Measurements from ENCODE around the gene ZC3HAV1L.
"Not testable (repeated sequence)": the region's sequence is repeated elsewhere in the genome, so short reads cannot be mapped to it uniquely, and the experiment has no call there.

ZC3HAV1L gene, protein sequence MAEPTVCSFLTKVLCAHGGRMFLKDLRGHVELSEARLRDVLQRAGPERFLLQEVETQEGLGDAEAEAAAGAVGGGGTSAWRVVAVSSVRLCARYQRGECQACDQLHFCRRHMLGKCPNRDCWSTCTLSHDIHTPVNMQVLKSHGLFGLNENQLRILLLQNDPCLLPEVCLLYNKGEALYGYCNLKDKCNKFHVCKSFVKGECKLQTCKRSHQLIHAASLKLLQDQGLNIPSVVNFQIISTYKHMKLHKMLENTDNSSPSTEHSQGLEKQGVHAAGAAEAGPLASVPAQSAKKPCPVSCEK

DNA sequence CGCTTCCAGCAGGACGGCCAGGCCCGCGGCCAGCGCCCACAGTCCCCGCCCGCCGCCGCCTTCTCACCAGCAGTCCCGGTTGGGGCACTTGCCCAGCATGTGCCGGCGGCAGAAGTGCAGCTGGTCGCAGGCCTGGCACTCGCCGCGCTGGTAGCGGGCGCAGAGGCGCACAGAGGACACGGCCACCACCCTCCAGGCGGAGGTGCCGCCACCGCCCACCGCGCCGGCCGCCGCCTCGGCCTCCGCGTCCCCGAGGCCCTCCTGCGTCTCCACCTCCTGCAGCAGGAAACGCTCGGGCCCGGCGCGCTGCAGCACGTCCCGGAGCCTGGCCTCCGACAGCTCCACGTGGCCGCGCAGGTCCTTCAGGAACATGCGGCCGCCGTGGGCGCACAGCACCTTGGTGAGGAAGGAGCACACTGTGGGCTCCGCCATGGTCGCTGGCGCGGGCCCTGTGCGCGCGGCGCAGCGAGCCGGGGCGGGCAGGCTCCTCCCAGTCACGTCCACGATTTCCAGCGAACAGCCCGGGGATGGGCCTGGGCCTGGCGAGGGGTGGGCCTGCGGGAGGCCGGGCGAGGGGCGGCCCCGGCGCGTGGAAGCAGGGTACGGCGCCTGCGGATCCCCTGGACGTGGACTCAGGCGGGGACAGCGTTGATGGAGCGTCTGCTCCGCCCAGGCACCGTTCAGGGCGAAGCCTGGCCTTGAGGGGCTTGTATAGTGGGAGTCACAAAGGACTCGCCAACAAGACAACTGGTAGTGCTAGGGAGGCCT, at the start of gene ZC3HAV1L:
Gene ZC3HAV1L, minus strand, starts transcription at position 457 of the 768 bp plus-strand sequence. Its CDS starts 25 bp downstream, at position 432.
- DNase-seq, result peak; percentile 17 to 46

DNA sequence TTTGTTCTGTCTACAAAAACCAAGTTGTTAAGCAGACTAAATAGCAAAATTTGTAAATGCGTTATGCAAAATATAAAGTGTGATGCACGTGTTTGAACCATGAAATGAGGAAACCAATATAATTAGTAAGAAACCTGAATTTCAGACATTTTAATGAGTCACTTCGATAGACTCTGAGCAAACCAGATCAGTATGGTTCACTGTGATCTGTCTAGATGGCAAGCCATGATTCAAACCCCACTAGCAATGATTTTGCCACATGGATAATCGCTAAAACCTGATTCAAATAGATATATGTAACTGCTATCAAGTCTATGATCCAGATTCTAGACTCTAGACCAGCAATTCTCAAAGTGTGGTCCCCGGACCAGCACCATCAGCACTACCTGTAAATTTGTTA, 48.9 kb upstream of the ZC3HAV1L start:
- DNase-seq, result no peak

DNA sequence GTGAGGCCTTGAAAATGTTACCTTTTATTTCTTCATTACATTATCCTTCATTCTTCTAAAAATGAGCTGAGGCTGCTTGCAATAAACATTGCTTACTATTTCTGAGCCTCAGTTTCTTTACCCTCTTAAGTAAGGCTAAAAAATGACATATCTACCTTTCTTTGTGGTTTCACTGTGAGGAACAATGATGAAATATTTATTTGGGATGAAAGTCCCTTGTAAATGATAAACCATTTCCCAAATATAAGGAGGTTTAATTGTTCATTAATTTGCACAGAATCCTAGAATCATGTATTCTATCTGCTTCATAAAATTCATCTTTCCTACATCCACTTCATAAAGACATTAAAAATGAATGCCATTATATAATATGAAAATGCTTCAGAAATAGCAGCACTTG, 45.7 kb upstream of the ZC3HAV1L start:
- DNase-seq, result no peak

DNA sequence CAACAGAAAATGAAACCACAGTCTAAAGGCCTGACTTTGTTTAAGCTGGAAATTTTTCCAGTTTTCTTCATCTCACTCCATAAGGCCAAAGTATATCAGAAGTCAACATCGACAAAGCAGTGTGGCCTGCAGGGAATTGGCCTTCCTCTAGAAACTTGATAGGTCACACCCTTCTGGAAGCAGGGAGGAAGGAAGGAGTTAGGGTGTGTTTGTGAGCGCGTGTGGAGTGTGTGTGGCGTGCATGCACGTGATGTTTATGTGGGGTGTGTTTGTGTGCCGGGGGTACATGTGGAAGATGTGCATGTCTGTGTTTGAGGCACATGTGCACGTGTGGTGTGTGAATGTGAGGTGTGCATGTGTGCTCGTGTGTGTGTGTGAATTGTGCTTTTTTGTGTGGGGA, 45.1 kb upstream of the ZC3HAV1L start:
- DNase-seq, result no peak

DNA sequence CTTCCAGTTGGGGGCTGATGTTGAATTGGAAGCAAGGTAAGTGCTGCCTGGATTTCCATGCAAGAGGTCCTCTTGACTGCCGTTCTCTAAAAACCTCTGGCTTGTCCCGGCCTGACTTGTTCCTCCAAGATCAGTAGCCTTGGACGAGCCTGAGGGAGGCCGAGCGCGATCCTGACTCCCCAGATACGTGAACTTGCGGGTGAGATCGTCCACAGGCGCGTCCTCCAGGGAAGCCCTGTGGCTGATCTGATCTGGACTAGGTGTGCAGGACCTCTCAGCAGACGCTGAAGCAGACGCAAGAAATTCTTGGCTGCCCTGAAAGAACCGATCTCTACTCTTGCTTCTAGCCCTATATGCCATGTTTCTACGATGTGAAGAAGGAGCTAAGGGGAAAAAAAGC, 44.0 kb upstream of the ZC3HAV1L start:
- DNase-seq, result no peak

DNA sequence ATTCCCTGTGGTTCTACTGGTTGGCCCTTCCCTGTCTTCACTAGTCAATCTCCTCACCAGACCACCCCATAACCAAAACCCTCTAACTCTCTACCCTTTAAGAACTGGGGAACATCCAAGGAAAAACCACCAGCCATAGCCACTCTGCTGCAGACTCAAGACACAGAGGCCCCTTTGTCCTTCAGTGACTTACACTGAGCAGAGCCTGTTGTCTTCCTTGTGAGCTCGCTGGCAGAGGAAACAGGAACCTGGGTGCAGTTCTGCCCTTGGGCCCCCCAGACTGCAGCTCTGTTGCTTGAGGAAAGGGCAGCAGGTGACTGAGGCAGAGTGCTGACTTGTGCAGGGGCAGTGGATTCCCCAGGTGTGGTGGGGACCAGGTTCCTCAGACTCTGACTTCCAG, 43.1 kb upstream of the ZC3HAV1L start:
- DNase-seq, result no peak

DNA sequence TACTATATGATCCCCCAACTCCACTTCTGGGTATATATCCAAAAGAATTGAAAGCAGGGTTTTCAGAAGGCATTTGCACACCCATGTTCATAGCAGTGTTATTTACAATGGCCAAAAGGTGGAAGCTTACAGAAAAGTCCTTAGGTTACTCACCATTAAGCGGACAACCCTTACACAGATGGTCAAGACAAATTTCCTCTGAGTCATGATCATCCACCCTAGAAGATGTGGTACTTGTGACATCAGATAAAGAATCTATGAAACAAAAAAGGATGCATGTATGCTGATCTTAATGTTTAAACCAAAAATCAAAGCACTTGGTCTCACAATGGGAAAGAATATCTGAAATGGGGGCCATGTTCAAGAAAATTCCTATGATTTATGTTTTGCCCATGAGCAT, 42.6 kb upstream of the ZC3HAV1L start:
- no peak for DNase-seq

DNA sequence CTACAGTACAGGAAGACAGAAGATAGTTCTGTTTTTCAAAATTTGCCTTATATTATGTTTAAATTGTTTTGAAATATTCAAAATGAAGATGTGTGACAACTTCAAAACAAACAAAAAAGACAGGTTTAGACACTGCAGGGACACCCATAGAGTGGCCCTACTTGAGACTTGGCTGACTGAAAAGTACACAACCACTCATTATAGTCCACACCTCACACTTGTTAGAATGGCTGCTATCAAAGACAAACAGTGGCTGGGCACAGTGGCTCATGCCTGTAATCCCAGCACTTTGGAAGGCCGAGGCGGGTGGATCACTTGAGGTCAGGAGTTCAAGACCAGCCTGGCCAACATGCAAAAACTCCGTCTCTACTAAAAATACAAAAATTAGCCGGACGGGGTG, 41.9 kb upstream of the ZC3HAV1L start:
- DNase-seq, result not testable (repeated sequence)

DNA sequence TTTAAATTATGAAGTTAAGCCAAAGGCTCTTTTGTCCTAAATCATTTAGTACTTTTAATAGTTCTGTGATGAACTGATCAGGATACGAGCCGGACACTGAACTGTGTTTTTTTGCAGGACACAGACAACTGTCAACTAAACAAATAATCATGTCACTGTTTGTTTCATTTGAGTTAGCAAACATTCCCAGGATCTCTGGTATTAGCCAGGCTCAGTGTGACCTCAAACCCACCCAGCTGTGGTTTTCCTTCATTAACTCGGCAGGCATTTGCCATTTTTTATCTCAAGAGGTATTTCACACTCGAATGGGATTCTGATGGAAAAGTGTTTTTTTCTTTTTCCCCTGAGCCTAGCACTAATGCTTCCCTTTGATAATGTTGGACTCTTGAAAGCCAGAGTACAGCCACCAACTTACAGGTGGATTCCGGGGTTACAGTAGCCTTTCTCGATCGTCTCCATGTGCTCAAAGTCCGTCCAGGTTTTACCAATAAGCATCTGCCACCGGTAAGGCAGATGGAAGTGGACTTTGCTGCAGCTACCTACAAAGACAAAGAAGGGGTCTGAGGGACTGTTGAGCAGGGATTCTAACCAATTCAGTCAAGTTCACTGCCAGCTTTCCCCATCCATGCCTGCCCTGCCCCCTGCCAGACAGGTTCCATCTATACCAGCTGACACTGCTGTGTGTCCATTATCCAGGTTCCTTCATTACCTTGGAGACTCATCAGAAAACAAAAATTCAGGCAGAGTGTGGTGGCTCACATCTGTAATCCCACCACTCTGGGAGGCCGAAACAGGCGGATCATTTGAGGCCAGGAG, 40.2 kb upstream of the ZC3HAV1L start:
- DNase-seq, result no peak

DNA sequence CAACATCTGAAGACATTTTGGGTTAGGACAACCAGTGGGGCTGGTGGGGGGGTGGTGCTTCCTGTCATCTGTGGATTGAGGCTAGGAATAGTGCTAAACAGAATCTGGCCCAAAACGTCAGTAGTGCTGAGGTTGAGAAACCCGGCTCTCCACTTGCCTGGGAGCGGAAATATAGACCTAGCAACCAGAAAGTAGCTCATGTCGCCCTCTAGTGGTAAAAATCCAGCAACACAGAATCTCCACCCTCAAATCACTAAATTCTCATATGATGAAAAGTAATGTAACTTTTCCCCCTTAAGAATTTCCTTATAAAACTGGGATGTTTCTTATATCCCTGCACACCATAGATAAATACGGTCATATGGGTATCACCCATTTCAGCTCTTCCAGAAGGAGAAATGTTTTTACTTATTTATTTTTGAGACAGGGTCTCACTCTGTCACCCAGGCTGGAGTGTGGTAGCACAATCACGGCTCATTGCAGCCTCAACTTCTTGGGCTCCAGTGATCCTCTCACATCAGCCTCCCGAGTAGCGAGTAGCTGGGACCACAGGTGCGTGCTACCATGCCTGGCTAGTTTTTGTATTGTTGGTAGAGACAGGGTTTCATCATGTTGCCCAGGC, 39.3 kb upstream of the ZC3HAV1L start:
- peak; percentile 34 to 58 for DNase-seq

DNA sequence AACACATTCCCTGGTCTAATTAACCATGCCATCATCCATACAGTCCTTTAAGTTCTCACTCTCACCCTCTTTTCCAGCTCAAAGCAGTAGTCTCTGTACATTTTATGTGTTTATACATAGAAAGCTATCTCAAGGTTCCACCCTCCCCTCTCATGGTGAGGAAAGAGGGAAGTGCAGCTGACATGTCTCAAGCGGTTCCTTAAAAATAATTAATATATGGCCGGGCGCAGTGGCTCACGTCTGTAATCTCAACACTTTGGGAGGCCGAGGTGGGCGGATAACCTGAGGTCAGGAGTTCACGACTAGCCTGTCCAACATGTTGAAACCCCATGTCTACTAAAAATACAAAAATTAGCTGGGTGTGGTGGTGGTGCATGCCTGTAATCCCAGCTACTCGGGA, 37.0 kb upstream of the ZC3HAV1L start:
- DNase-seq, result no peak

DNA sequence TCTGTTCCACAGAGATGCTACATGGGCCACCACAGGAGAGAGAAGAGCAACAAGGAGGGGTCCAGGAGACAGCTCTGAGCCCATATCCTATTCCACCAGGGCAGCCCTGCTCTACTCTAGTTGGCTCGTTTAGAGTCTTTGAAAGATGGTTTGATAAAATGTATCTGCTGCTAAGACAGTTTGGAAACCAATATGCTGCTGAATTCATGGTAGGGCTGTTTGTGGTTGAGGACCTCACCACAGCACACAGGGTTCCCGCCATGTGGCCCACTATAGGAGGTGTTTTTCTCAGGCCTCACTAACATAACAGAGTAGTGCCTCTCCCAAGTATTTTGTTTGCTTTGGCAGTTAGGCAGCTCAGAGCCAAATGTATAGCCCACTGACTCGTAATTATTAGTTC, 35.8 kb upstream of the ZC3HAV1L start:
- no peak for DNase-seq

DNA sequence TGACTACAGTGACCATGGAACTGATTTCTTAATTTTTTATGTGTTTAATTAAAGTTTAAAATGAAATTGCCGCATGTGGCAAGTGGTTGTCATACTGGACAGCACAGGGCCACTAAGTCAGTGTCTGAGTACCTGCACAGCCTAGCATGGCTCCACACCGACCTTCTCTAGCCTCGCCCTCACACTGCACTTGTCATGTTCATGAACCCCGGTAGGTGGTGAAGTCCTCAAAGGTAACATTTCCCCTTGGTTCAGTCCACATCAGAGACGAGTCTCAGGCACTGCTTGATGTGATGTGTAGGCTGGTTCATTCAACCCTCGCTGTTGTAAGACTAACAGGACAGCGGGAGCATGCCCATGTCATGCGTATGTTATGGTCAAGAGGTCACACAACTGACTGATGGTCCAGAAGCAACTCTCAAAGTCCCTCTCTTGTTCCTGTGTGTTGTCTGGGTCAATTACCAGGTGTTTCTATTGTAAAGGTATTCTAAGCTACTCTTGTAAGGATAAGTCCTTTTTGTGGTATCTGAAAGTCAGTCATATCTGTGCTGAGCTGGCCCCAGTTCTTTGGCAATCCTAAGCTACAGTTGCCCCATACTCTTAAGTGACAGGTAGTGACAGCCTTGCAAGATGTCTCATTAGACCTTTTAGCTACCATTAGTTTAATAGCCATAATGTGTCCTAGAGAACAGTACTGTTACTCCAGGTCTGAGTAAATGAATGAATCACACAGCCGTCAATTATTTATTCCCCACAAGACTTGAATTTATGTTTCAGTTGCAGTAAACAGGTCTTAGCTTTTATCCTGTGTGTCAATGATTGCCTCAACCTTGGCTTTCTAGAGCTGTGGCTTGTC, 32.9 kb upstream of the ZC3HAV1L start:
- DNase-seq, result no peak

DNA sequence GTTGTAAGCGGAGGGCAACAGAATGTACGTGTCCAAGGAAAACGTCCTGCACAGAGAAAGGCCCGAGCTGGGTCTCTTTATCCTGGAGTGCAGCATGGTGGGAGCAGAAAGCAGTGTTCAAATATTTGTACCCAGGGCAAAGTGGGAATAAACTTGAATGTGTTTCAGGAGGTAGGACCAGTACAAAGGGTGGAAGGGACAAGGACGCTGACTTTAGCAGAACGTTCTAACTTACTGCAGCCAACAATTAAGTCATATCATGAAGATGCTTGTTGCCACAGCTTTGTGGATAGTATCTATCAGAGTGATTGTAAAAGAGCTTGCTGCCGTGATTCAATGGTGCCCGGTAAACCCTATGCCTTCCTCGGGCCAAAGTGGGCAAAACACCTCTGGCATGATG, 30.5 kb upstream of the ZC3HAV1L start:
- DNase-seq, result no peak

DNA sequence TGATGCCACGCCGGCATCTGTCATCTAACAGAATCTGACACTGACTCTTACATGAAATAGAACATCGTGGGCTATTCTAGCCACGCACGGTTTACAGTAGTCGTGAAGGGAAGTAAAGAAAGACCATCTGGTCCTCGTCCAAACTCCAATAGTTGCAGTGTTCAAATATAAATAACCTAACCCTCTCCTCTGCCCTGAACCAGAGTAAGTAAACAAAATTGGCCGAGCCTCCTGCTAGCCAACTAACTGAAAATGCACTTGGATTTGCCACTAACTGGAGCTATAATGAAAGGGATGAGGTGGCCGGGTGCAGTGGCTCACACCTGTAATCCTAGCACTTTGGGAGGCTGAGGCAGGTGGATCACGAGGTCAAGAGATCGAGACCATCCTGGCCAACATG, 29.5 kb upstream of the ZC3HAV1L start:
- DNase-seq, result no peak

DNA sequence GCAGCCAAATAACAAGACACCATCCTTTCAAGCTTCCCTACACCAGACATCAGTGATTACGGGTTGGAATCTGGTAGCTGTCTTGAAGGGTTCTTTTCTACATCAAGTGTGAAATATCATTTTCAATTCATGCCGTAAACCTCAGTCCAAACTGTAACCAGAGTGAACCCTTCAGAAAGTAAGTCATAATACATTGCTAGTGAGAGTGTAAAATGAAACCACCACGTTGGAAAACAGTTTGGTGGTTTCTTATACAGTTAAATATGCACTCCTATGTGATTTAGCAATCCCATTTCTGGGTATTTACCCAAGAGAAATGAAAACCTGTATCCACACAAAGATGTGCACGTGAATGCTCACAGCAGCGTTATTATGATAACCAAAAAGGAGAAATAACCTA, 25.6 kb upstream of the ZC3HAV1L start:
- DNase-seq, result no peak

DNA sequence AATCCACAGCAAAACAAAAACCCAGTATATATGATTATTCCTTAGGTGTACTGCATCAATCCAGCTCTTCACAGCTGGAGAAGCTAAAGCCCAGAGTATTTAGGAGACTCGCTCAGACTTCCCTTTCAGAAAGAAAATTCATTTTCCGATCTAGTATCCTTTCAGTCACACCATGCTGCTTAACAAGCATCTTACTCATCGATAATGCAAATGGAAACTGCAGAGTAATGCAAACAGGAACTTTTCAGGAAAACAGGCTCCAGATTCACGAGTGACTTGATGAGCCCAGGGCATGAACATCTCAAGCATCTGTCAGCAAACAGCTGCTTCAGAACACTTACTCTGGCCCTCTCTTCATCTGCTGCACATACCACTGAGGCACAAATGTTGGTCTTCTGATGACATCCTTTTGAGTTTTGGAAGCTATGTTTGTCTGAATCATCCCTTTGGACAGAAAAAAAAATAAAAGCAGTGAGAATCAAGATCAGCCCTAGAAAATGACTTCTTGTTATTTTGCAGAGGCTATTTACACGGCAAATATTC, 24.9 kb upstream of the ZC3HAV1L start:
- DNase-seq, result no peak

DNA sequence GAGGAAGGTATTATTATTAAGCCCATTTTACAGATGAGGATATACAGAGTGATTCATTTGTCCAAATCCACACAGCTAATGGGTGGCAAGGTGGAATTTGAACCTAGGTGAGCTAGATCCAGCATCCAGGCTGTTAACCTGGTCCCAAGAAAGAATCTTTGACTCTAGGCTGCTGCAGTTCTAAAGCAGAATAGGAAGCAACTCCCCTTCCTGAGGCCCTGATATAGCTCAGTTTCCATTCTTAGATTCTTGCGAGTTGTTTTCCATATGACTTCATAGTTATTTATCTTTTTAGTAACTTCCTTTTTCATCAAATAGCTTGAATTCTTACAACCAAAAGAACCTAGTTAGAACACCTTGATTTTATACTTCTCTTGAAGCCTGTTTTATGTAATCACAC, 24.1 kb upstream of the ZC3HAV1L start:
- DNase-seq, result no peak

DNA sequence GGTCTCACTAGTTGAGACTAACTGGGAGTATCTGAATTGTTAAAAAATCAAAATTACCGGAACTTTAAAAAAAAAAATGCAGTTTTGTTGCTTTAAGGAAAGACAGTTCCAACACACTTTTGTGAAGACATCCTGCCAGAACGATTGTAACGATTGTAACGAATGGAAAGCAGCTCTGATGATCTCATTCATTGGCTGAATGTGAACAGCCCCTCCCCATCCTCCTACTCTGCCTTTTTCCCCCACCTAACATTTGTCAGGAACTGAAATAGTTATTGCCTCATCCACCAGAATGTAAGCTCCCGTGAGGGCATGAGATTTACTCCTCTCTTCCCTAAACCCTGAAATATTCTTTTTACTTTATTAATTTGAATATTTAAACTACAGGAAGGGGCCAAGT, 23.1 kb upstream of the ZC3HAV1L start:
- DNase-seq, result no peak

DNA sequence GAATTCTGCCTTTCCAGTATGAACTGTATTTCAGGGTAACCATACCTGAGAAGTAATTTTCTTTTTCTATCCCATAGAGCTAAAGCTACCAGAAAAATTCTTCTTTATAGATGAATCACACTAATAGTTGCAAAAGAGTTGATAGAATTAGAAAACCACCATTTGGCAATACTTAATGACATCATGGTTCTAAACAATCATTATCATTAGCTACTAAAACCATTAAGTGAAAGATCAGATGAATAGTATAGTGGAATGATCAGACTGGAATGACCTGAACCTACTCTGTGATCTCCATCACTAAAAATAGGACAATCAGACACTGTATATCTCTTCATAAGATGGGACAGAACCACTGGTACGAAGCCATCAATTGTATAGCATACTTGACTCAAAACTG, 19.8 kb upstream of the ZC3HAV1L start:
- DNase-seq, result no peak

DNA sequence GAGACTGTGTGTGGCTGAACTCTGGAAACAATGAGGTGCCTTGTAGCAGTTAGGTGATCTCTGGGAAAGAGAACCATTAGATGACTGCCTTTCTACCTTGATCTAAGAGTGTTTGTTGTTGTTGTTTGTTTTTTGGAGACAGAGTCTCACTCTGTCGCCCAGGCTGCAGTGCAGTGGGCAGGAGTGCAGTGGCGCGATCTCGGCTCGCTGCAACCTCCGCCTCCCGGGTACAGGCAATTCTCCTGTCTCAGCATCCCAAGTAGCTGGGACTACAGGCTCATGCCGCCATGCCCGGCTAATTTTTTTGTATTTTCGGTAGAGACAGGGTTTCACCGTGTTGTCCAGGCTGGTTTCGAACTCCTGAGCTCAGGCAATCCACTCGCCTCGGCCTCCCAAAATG, 18.8 kb upstream of the ZC3HAV1L start:
- DNase-seq, result not testable (repeated sequence)

DNA sequence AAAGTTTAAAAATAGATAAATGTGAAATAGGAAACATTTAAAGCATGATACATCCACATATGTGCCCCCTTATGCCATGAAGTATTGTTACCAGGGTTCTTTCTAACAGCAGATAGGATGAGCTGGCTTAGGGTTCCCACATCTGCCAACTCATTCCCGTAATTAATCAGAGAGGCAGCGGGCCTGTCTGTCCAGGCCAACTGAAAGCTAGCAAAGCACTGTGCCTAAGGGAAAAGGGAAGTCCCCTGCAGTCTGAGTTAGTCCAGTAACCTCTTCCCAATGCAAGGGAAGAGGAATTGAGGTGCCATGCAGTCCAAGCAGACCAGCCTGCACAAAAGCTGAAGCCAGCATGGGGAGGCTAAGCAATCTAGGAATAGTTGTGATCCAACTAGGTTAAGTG, 18.3 kb upstream of the ZC3HAV1L start:
- DNase-seq, result peak in 1 of 2 experiments; percentile 14
